Activated naive CD8-positive, alpha-beta T cell treated with anti-CD3 and anti-CD28 coated beads for 36 hours (primary cell): ENCODE measurements around the gene MPZL1. TPM values are rescaled to one million over a fixed set of nuclear protein-coding genes. Genes with fewer than 3 reads are reported as not detected.
"Not testable (repeated sequence)": the region's sequence is repeated elsewhere in the genome, so short reads cannot be mapped to it uniquely, and the experiment has no call there.

Source experiments
- DNase-seq: peaks from one replicate; pipeline ENCODE4 v3.0.0; 2021
- H3K27ac Mint-ChIP-seq: one replicate; pipeline ENCODE4 v1.8.0; 2022; ENCODE audit warnings: mild to moderate bottlenecking, moderate library complexity, mixed read lengths
- H3K27me3 Mint-ChIP-seq: one replicate; pipeline ENCODE4 v1.8.0; 2022; ENCODE audit warnings: mild to moderate bottlenecking, mixed read lengths
- H3K36me3 Mint-ChIP-seq: one replicate; pipeline ENCODE4 v1.8.0; 2021; ENCODE audit warnings: mild to moderate bottlenecking, mixed read lengths
- H3K4me1 Mint-ChIP-seq: one replicate; pipeline ENCODE4 v1.8.0; 2021; ENCODE audit warnings: mixed read lengths
- H3K4me3 Mint-ChIP-seq: one replicate; pipeline ENCODE4 v1.8.0; 2022; ENCODE audit warnings: mild to moderate bottlenecking, moderate library complexity, mixed read lengths
- H3K9me3 Mint-ChIP-seq: one replicate; pipeline ENCODE4 v1.8.0; 2022; ENCODE audit warnings: mixed read lengths
- total RNA-seq, 2 experiments: library from RNA; stranded (reverse); gene quantifications; one replicate each; pipeline ENCODE4 v1.2.3, GENCODE V29; 2021

Gene MPZL1
- total RNA-seq, 2 experiments from 2014 or later, result 15.9 to 17.3 TPM

DNA sequence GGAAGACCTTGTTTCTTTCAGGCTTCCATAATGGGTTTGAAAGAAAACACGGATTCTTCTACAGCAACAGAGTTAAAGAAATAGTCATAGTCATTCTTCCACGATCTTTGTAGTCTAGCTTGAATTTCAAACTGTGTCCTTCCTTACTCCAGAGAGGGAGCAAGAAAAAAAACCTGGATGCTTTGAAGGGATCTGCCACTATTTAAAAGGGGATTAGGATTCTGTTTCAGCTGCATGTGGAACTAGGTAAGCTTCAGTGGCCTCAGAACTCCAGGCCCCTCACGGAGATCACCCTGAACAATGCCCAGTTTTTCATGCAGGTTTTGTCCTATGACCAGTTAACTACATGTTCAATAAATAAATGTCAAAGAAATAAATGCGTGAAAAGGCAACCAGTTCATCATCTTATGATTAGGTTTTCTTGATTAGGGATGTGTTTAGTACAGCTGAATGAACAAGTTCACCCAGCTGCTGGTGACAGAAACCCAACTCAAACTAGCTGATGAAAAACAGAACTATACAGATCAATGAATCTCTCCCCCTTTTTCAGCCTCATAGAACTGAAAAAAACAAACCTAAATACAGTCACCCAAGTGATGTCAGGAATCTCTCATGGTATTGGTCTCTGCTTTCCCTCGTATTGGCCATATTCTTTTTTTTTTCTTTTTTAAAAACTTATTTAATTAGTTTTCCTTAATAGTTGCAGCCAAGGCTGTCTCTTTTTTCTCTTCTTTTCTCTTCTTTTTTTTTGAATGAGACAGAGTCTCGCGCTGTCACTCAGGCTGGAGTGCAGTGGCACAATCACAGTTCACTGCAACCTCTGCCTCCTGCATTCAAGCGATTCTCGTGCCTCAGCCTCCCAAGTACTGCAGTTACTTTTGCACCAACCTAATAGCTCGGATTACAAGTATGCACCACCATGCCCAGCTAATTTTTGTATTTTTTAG lies 14.6 kb upstream of the MPZL1 start:
- Mint-ChIP-seq H3K9me3 (no peaks in the 10 kb centered on the region), H3K36me3 (peaks cover 2% of the 10 kb centered on the region), H3K27ac (peak overlapping the region; percentile 18), H3K4me1 (peaks cover 35% of the 10 kb centered on the region), H3K27me3 (no peaks in the 10 kb centered on the region), H3K4me3 (no peak overlapping the region)
- DNase-seq, result no peak

DNA sequence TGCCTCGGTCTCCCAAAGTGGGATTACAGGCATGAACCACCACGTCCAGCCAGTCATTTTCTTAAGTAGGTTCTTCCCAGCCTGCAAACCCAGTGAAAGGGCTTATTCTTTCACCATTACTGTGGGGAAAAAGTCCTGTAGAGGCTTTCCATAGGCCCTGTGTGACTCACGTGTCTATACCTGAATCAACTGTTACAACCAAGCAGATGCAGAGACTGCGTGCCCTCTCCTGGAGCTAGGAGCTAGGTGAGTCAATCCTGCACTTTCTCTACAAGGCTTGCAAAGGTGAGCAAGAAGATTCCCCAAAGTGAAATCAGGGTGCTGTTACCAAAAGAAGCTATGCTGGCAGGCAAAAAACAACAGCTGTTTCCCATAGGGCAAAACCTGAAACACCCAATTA lies 13.8 kb upstream of the MPZL1 start:
- DNase-seq, result no peak
- no peak overlapping the region for H3K4me3 Mint-ChIP-seq
- peaks cover 35% of the 10 kb centered on the region for H3K4me1 Mint-ChIP-seq
- H3K9me3 Mint-ChIP-seq, result no peaks in the 10 kb centered on the region
- H3K27ac Mint-ChIP-seq, result peak overlapping the region; percentile 40
- H3K27me3 Mint-ChIP-seq, result no peaks in the 10 kb centered on the region
- H3K36me3 Mint-ChIP-seq, result peaks cover 2% of the 10 kb centered on the region

DNA sequence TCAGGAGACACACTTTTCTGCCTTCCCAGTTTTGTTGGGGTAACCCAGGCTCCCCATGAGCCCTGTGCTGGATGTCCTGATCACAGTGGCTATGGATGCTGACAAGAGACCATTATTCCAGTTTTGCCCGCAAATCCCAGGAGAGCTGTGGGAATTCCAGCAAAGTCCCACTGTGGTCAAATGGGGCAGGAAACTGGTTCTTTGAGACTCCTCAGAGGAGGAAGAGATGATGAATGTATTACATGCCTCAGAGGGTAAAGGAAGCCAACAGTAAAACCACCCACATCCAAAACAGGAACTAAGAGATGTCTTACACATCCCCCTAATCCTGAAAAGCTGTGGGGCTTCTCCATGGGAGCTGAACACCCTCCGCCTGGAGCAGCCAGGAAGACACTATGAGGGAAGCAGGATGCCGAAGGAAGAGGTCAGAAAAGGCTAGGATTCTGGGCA lies 12.8 kb upstream of the MPZL1 start:
- H3K27ac Mint-ChIP-seq, result peak overlapping the region; percentile 73
- DNase-seq, result no peak

DNA sequence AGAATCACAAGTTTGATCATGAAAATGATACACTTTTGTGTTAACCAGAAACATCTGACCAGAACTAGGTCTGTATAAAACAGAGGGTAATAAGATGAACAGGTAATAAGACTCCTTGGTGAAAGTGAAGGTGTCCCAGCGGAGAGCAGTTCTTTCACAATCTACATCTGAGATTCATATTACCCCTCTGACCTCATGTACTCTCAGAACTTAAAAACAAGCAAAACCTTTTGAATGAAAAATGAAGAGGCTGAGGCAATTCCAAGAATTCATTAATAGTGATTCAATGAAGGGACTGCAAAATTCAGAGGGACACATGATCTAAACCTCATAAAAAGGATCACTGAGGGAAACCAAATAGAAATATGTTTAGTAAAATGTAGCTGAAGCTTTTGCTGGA lies 10.9 kb upstream of the MPZL1 start:
- H3K4me1 Mint-ChIP-seq, result peaks cover 51% of the 10 kb centered on the region
- H3K27me3 Mint-ChIP-seq, result peaks cover 11% of the 10 kb centered on the region
- peaks cover 4% of the 10 kb centered on the region for H3K9me3 Mint-ChIP-seq
- no peak overlapping the region for H3K4me3 Mint-ChIP-seq
- H3K27ac Mint-ChIP-seq, result no peak overlapping the region
- no peak for DNase-seq
- peaks cover 7% of the 10 kb centered on the region for H3K36me3 Mint-ChIP-seq

More for the DNA sequence above, 12.8 kb upstream of the MPZL1 start:
- peaks cover 42% of the 10 kb centered on the region for H3K4me1 Mint-ChIP-seq
- H3K36me3 Mint-ChIP-seq, result no peaks in the 10 kb centered on the region
- H3K9me3 Mint-ChIP-seq, result no peaks in the 10 kb centered on the region
- no peak overlapping the region for H3K4me3 Mint-ChIP-seq
- H3K27me3 Mint-ChIP-seq, result no peaks in the 10 kb centered on the region

DNA sequence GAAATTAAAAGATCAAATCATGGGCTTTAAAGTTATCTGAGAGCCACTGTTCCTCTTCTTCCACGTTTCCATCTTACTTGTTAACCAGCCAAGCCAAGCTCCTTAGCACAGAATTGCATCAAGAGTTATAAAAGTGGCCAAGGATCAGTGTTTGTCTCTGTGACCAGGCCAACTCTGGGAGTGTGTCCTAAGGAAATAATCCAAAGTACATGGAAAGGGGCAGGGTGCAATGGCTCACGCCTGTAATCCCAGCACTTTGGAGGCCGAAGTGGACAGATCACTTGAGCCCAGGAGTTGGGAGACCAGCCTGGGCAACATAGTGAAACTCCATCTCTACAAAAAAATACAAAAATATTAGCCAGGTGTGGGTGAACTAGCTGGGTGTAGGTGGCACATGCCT lies 10.0 kb upstream of the MPZL1 start:
- Mint-ChIP-seq H3K9me3 (peaks cover 4% of the 10 kb centered on the region), H3K27me3 (peaks cover 11% of the 10 kb centered on the region), H3K27ac (no peak overlapping the region), H3K4me3 (no peak overlapping the region), H3K4me1 (peaks cover 48% of the 10 kb centered on the region), H3K36me3 (peaks cover 7% of the 10 kb centered on the region)
- no peak for DNase-seq

DNA sequence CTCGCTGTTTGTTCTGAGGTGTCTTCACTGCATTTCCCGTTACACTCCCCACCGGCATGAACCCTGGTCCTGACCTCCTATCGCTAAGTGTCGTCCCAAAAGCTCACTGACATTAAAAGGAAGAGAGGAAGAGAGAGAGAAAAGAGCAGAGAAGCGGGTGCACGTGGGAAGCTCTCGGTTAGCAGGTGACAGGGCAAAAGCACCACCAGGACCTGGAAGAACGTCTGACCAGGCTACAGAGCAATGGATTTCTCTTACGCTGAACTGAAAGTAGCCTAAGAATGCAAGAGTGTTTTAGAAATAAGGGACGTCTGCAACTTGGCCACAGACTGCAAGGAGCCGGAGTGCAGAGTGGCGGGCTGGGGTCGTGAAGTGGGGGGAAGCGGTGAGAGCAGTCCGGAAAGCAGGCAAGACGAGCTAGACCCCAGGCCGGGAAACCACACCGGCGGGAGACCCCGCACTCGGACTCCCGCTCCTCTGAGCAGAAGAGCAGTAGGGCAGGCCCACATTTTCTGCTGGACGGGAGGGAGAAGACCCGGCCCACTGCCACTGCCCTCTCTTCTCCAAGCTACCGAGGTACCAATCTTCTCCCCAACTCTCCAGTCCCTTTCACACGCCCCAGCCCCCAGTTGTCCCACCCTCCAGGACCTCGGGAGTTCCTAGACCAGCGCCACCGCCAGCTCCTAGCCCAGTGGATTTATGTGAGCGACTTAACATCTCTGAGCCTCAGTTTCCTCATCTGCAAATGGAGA lies 8.3 kb upstream of the MPZL1 start:
- peak overlapping the region; percentile 88 for H3K4me3 Mint-ChIP-seq
- peak overlapping the region; percentile 97 for H3K27ac Mint-ChIP-seq
- H3K9me3 Mint-ChIP-seq, result peaks cover 4% of the 10 kb centered on the region
- H3K36me3 Mint-ChIP-seq, result peaks cover 7% of the 10 kb centered on the region
- peaks cover 44% of the 10 kb centered on the region for H3K4me1 Mint-ChIP-seq
- H3K27me3 Mint-ChIP-seq, result peaks cover 11% of the 10 kb centered on the region
- peak; percentile 17 for DNase-seq

DNA sequence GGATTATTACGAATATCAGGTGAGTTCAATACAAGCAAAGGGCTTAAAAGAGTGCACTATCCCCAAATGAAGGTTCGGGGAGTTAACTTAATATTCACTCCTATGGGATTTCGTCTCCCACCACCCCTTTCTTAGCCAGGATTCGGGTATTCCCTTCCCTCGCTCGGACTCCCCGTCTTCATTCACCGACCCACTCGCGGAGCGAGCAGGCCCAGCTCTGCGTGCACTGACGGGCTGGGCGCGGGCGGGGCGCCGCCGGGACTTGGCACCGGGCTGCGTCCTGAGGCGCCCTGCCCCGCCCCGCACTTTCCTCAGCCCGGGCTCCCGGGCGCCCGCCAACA lies 7.7 kb upstream of the MPZL1 start:
- H3K36me3 Mint-ChIP-seq, result peaks cover 7% of the 10 kb centered on the region
- H3K4me1 Mint-ChIP-seq, result peaks cover 39% of the 10 kb centered on the region
- peak overlapping the region; percentile 88 for H3K4me3 Mint-ChIP-seq
- H3K27me3 Mint-ChIP-seq, result peaks cover 11% of the 10 kb centered on the region
- peaks cover 4% of the 10 kb centered on the region for H3K9me3 Mint-ChIP-seq
- peak overlapping the region; percentile 97 for H3K27ac Mint-ChIP-seq
- DNase-seq, result peak; percentile 84

DNA sequence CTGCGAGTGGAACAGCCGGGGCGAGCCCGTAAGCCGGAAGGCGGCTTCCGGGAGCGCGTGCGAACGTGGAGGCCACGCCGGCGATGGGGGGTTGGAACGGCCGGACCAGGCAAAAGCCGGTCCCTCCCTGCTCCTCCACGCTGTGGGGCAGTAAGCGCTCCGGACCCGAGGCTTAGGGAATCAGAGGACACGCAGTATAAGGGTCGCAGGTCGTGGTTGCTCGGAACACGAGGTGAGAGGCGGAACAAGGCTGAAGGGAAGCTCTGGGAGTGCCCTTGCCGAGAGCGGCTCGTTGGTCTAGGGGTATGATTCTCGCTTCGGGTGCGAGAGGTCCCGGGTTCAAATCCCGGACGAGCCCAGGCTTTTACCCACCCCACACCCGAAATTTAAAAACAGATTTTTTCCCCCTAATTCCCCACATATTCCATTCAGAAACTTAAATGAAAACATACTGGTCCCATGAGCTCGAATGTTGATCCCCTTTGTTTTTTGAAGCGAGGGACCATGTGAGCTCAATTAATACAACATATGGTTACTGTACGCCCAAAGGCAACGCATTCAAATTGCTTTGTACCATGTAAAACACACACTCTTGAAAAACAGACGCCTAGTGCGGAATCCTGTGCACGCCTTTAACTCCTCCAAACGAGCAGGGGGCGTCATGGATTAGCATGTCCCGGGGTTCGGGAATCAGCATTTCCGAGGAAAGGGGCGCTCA lies 7.2 kb upstream of the MPZL1 start:
- Mint-ChIP-seq H3K27me3 (peaks cover 11% of the 10 kb centered on the region), H3K27ac (peak overlapping the region; percentile 97), H3K36me3 (peaks cover 7% of the 10 kb centered on the region), H3K4me1 (peaks cover 40% of the 10 kb centered on the region), H3K9me3 (peaks cover 4% of the 10 kb centered on the region), H3K4me3 (peak overlapping the region; percentile 88)
- DNase-seq, result peak; percentile 81

DNA sequence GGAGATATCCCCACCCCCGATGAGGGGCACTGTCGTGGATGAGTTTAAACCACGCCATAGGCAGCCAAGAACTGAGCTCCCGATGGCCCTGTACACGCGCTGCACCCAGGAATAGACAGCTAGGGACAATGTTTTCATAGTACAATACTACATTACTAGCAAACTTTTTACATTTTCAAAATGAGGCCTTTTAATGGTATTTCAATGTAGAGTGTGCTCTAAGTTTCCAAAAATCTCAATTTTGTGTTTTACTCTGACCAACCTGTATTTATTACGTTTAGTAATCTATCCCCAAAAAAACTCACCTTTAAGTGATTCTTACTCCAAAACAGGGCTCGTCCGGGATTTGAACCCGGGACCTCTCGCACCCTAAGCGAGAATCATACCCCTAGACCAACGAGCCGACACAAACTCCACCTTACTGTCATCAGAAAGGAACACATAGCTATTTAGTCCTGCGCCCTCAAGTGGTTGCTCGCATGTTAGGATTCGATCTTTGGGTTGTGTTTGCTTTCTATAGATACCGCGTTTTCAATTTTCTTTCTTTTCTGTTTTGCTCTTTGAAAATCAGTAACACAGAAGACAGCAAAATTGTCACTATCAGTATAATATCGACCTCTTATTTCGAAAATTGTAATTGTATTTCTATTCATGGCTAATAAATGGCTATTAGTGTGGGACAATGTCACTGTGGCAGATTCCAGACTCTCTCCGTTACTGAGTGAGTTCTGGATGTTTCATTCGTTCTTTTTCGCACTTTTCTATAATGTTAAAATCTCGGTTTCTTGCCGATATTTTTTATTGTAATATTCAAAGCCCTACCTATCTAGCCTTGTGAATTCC lies 6.4 kb upstream of the MPZL1 start:
- H3K27ac Mint-ChIP-seq, result peak overlapping the region; percentile 97
- peak; percentile 83 for DNase-seq
- H3K4me3 Mint-ChIP-seq, result peak overlapping the region; percentile 88
- H3K4me1 Mint-ChIP-seq, result peaks cover 35% of the 10 kb centered on the region
- H3K9me3 Mint-ChIP-seq, result peaks cover 4% of the 10 kb centered on the region
- H3K27me3 Mint-ChIP-seq, result peaks cover 11% of the 10 kb centered on the region
- H3K36me3 Mint-ChIP-seq, result peaks cover 7% of the 10 kb centered on the region

DNA sequence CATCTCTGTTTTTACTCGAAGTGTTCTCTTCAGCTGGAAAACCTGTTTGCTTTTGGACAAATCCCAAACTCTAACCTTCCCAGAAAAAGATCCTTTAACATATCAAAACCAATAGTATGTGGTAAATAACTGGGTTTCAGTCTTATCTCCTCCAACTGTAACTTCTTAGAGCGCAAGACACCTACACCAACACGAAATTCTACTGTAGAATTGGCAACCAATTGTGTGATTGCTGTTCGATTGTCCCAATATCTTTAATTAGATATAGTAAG lies 5.8 kb upstream of the MPZL1 start:
- H3K4me3 Mint-ChIP-seq, result peak overlapping the region; percentile 88
- DNase-seq, result no peak
- peak overlapping the region; percentile 97 for H3K27ac Mint-ChIP-seq
- peaks cover 4% of the 10 kb centered on the region for H3K9me3 Mint-ChIP-seq
- peaks cover 7% of the 10 kb centered on the region for H3K36me3 Mint-ChIP-seq
- peaks cover 32% of the 10 kb centered on the region for H3K4me1 Mint-ChIP-seq
- peaks cover 11% of the 10 kb centered on the region for H3K27me3 Mint-ChIP-seq

DNA sequence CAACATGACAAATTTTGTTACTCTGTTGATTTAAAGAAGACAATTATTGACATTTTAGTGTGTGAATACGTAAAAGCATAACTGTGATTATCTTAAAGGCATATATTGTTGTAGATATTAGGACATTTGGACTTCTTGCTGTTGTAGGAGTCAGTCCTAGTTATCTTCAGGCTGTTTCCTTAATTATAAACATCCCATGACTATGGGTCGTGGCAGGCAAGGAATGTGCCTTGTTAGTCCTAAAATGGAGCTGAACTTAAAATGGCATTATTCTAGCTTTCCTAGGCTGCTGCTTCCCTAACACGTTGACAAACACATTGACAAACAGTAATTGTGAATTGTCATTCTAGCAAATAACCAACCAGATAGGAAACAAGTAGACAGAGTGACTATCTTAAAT lies 4.4 kb upstream of the MPZL1 start:
- Mint-ChIP-seq H3K4me1 (peaks cover 35% of the 10 kb centered on the region), H3K27ac (no peak overlapping the region), H3K9me3 (peaks cover 4% of the 10 kb centered on the region), H3K4me3 (peak overlapping the region; percentile 62), H3K27me3 (peaks cover 11% of the 10 kb centered on the region), H3K36me3 (peaks cover 7% of the 10 kb centered on the region)
- DNase-seq, result no peak

DNA sequence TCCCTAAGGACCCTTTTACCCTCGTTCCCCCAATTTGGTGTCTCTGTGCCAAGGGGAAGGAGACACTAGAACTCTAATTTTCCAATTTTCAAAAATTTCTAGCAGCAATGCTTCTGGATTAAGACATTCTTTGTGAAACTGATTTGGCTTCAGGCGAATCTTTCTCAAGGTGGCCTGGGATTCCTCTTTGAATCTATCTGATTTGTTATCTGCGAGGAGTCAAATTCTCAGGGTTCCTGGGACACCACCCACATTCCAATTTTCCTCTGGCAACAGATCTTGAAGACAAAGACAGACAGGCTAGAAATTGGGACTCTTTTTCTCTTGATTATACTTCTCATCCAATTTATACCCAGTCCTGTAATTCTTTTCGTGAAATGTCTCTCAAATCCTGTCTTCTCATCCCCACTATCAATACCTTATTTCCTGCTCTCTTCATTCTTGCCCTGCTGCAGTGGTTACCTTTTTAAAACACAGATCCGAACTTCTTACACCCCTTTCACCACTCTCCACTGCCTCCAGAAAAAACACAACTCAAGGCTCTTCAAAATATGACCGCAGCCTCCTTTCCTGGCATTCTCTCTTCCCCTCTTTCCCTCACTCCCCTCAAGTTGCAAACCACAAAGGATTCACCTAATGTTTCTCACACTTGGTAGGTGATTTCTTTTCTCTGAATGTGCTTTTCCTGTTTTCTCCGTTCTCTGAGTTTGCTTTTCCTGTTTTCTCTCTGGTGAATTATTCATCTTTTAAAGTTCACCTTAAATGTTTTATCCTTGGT lies 2.7 kb upstream of the MPZL1 start:
- Mint-ChIP-seq H3K36me3 (peaks cover 8% of the 10 kb centered on the region), H3K4me3 (no peak overlapping the region), H3K9me3 (peaks cover 4% of the 10 kb centered on the region), H3K27me3 (peaks cover 11% of the 10 kb centered on the region), H3K4me1 (peaks cover 35% of the 10 kb centered on the region), H3K27ac (no peak overlapping the region)
- no peak for DNase-seq

DNA sequence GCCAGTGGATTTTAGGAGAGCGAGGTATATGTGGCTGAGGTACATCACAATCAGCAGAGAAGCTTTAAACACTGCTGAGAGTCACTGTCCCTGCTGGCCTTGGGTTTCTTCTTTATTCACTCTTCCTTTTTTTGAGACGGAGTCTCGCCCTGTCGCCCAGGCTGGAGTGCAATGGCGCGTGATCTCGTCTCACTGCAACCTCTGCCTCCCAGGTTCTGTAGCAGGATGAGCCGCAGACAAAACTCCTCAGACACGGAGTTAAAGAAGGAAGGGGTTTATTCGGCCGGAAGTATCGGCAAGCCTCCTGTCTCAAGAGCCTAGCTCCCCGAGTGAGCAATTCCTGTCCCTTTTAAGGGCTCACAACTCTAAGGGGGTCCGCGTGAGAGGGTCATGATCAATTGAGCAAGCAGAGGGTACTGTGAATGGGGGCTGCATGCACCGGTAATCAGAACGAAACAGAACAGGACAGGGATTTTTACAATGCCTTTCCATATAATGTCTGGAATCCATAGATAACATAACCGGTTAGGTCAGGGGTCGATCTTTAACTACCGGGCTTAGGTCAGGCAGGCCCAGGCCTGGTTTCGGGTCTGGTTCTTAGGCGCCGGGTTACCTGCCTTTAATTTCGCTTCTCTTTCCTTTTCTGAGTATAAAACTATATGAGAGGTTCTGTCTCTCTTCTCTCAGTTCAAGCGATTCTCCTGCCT lies 1.9 kb upstream of the MPZL1 start:
- not testable (repeated sequence) for H3K9me3 Mint-ChIP-seq, H3K27ac Mint-ChIP-seq
- peaks cover 33% of the 10 kb centered on the region for H3K4me1 Mint-ChIP-seq

More for the DNA sequence above, 1.9 kb upstream of the MPZL1 start:
- DNase-seq, H3K4me3 Mint-ChIP-seq, H3K27me3 Mint-ChIP-seq, H3K36me3 Mint-ChIP-seq: not testable (repeated sequence)
